Lower lobe of right lung (tissue), 2 donors: ENCODE measurements around the gene ADAMTS16. TPM values are rescaled to one million over a fixed set of nuclear protein-coding genes. Genes with fewer than 3 reads are reported as not detected.

ENCODE experiments used
- ATAC-seq, 2 donors: fragments of 200-7000 bp; cut with Tn5 transposase; one replicate each; pipeline ENCODE4 v1.9.1; 2020 to 2022; ENCODE audit warnings: mild to moderate bottlenecking in 2 of 2, moderate library complexity in 2 of 2
- DNase-seq: peaks from one replicate; pipeline ENCODE4 v3.0.0-alpha.2; 2020
- H3K27ac ChIP-seq: fragments of 200-600 bp; one replicate; pipeline ENCODE4 v1.8.0; 2022
- H3K27me3 ChIP-seq: fragments of 200-600 bp; one replicate; pipeline ENCODE4 v1.8.0; 2022; ENCODE audit warnings: low read depth
- H3K36me3 ChIP-seq: fragments of 200-600 bp; one replicate; pipeline ENCODE4 v1.8.0; 2022; ENCODE audit warnings: mild to moderate bottlenecking
- H3K4me1 ChIP-seq: fragments of 200-600 bp; one replicate; pipeline ENCODE4 v1.8.0; 2022
- H3K4me3 ChIP-seq: fragments of 200-600 bp; one replicate; pipeline ENCODE4 v1.8.0; 2022; ENCODE audit warnings: mild to moderate bottlenecking
- H3K9me3 ChIP-seq: fragments of 200-600 bp; one replicate; pipeline ENCODE4 v1.8.0; 2022
- intact Hi-C: fragments of 100-400 bp; cut with DNase I; formaldehyde crosslinking; loops from one replicate; pipeline ENCODE4 v1.11.0; 2022
- total RNA-seq: library from RNA; stranded (reverse); fragmentation: NEBNext Ultra II Directional; extraction: Animal tissue kit (Norgen Biotek cat#: 25700); gene quantifications from one replicate; pipeline ENCODE4 v1.2.1, GENCODE V29; 2021
- TF ChIP-seq, protein P1 (sequence below): fragments of 200-600 bp; IDR thresholded peaks from one replicate; pipeline ENCODE4 v1.8.0; 2022; ENCODE audit warnings: antibody characterized with exemption, mild to moderate bottlenecking
- donor health status: DM: no; HTN: yes; CAD: no; lungs with severe emphysema.

The ADAMTS16 gene
- total RNA-seq, 1 donor from 2014 or later, result 1.1 TPM

DNA sequence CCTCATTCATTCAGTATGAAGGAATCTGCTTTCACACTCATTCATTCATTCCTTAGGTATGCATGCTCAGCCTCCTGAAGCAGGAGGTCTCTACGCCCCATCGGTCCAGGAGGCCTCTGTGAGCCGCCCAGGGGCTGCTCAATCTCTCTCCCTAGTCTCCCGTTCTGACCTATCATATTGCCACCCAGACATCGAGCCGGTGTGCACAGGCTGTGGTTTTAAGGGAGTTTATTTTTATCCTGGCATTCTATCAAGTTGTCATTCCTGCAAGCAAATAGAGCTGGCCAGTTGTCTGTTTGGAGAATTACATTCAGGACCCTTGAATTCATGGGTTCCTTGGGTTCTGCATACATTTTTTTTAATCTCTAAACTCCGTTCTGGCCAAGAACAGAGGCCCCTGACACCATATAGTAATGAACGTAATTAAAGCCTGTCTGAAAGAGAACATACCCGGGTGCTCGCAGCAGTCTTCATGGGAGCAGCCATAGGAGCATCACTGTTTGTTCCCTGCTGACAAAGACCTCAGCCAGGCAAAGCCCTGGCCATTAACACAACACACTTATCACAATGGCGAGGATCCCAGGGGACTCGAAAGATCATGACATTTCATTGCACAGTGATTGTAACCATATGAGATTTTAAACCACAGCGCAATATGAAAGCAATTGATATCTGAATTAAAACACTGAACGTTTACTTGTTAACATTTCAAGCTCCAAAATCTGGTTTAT lies 80.9 kb downstream of the ADAMTS16 start:
- H3K36me3 ChIP-seq, result no peaks in the 10 kb centered on the region
- intact Hi-C loops, result no loop called here
- no peak overlapping the region for H3K27ac ChIP-seq
- DNase-seq (no peak), ATAC-seq (no peak)
- H3K27me3 ChIP-seq, result no peaks in the 10 kb centered on the region
- no peaks in the 10 kb centered on the region for H3K9me3 ChIP-seq
- no peak overlapping the region for H3K4me3 ChIP-seq
- TF ChIP-seq, protein P1, sequence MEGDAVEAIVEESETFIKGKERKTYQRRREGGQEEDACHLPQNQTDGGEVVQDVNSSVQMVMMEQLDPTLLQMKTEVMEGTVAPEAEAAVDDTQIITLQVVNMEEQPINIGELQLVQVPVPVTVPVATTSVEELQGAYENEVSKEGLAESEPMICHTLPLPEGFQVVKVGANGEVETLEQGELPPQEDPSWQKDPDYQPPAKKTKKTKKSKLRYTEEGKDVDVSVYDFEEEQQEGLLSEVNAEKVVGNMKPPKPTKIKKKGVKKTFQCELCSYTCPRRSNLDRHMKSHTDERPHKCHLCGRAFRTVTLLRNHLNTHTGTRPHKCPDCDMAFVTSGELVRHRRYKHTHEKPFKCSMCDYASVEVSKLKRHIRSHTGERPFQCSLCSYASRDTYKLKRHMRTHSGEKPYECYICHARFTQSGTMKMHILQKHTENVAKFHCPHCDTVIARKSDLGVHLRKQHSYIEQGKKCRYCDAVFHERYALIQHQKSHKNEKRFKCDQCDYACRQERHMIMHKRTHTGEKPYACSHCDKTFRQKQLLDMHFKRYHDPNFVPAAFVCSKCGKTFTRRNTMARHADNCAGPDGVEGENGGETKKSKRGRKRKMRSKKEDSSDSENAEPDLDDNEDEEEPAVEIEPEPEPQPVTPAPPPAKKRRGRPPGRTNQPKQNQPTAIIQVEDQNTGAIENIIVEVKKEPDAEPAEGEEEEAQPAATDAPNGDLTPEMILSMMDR, result no peak
- H3K4me1 ChIP-seq, result no peaks in the 10 kb centered on the region

DNA sequence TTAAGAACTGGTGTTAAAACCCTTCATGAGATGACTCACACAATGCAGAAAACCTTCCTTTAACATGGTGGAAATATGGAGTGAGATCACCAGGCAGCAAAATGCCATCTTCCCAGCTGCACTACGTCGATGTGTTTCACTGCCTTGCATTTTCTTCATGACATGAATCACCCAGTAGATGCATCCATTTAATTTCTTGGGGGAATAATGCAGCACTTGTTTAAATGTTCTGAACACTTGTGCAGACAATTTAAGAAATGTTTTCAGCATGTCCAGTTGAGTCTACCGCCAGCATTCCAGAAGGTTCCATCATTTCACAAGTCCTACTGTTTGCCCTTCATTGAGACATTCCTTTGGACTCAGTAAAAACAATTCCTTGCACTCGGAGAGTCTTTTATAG lies 81.6 kb downstream of the ADAMTS16 start:
- H3K27ac ChIP-seq, result no peak overlapping the region
- no peaks in the 10 kb centered on the region for H3K9me3 ChIP-seq
- no peaks in the 10 kb centered on the region for H3K36me3 ChIP-seq
- no peak overlapping the region for H3K4me3 ChIP-seq
- DNase-seq, result no peak
- TF ChIP-seq, protein P1, result no peak
- intact Hi-C loops, result no loop called here
- no peaks in the 10 kb centered on the region for H3K27me3 ChIP-seq
- ATAC-seq, result no peak
- no peaks in the 10 kb centered on the region for H3K4me1 ChIP-seq

DNA sequence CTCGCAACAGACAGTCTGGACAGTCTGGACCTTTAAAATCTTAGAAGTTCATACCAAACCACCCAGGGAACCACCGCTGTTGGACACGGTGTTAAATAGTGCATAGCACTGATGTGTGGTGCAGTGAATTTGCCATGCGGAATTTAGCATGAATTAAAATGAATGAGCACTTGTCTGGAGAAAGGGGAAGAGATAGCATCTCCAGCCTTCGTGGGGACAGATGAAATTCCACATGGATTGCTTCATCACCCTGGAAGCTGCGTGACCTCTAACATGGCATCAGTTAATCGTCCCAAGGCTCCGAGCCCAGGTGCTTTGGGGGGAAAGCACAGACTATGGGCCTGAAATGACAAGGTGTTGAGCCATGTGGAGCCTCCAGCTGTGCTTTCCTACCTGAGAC lies 91.4 kb downstream of the ADAMTS16 start:
- DNase-seq, result no peak
- Histone ChIP-seq H3K9me3 (no peaks in the 10 kb centered on the region), H3K27me3 (no peaks in the 10 kb centered on the region), H3K27ac (no peak overlapping the region), H3K4me1 (no peaks in the 10 kb centered on the region), H3K4me3 (no peak overlapping the region), H3K36me3 (no peaks in the 10 kb centered on the region)
- intact Hi-C loops, result no loop called here
- TF ChIP-seq, protein P1, result no peak
- ATAC-seq, result no peak

DNA sequence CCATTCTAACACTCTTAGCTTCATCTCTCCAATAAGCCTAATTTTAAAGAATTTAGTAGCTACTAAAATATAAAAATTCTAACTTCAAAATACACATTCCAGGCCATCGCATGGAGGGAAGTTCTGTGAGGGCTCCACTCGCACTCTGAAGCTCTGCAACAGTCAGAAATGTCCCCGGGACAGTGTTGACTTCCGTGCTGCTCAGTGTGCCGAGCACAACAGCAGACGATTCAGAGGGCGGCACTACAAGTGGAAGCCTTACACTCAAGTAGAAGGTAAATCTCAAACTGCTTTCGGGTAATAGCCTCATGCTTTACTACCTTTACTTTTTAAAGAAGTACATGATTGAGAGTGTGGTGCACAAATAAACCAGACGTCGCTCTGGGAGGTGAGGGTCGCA lies 94.8 kb downstream of the ADAMTS16 start:
- H3K4me3 ChIP-seq, result no peak overlapping the region
- TF ChIP-seq, protein P1, result no peak
- H3K27ac ChIP-seq, result no peak overlapping the region
- no peak for ATAC-seq
- no peaks in the 10 kb centered on the region for H3K27me3 ChIP-seq
- H3K4me1 ChIP-seq, result no peaks in the 10 kb centered on the region
- no peak for DNase-seq
- H3K9me3 ChIP-seq, result no peaks in the 10 kb centered on the region
- intact Hi-C loops, result no loop called here
- no peaks in the 10 kb centered on the region for H3K36me3 ChIP-seq

DNA sequence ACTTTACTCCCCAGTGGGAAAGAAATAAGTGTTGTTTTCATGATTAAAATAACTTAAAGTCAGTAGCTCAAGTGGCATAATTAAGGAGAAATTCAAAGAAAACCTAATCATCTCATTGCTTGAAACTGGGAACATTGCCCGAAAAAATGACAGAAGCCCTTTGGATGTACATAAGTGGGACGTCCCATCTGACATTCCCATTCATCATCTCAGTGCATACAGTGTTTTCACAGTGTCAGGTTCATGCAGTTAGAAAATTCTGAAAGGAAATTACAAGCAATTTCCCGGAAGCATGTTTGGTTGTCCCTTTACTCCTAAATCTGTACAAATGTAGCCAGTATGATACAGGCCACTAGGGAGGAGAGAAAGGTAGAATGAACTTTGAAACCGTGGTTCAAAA lies 95.6 kb downstream of the ADAMTS16 start:
- Histone ChIP-seq H3K27me3 (no peaks in the 10 kb centered on the region), H3K4me3 (no peak overlapping the region), H3K9me3 (no peaks in the 10 kb centered on the region), H3K36me3 (no peaks in the 10 kb centered on the region), H3K4me1 (no peaks in the 10 kb centered on the region), H3K27ac (no peak overlapping the region)
- DNase-seq, result no peak
- TF ChIP-seq, protein P1, result no peak
- ATAC-seq, result no peak
- intact Hi-C loops, result no loop called here
